HG02943 (cell line): ENCODE data around the gene ZNF423.

ENCODE experiments used
- ATAC-seq: cut with Tn5 transposase; IDR thresholded peaks from one replicate; pipeline ENCODE4 v1.9.1; 2021; ENCODE audit warnings: mild to moderate bottlenecking, low read depth, moderate library complexity; ENCODE audit not compliant: unreplicated experiment

Gene ZNF423

GRCh38 chr16:49458656-49459445 is 397.1 kb downstream of the ZNF423 start:
- no peak for ATAC-seq

DNA sequence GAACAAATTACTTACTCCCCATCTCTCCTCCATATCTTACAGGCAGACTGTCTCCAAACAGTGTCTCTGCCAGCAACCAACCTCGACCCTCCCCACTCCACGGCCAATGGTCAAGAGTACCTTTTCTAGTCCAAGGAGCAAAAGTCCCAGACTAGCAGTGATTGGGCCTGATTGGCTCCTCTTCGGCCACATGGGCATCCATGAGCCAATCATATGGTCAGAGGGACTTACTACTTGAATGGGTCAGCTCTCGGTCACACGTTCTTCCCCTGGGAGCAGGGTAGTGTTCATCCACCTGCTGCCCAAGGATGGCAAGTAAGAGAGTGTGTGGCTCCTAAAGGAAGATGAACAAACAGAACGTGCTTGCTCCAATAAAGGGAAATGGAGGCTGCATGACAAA is 397.7 kb downstream of the ZNF423 start:
- ATAC-seq = no peak

- no peak for ATAC-seq
Observed at GRCh38 chr16:49457196-49457595, 398.7 kb downstream of the ZNF423 start.

DNA sequence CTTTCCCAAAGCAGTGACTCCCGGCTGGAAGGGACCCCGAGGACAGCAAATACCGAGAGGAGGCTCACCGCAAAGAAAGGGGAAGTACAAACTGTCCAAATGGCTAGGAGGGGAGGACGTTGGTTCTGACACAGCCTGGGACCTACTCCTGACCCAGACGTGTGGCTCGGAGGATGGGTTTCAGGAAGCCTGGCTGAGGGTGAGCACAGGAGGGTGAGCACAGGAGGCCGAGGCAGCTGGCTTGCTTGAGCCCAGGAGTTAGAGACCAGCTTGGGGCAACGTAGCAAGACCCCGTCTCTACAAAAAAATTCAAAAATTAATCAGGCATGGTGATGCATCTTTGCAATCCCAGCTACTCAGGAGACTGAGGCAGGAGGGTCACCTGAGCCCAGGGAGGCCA is 399.1 kb downstream of the ZNF423 start:
- no peak for ATAC-seq

GRCh38 chr16:49455991-49456745 is 399.7 kb downstream of the ZNF423 start:
- ATAC-seq = no peak

DNA sequence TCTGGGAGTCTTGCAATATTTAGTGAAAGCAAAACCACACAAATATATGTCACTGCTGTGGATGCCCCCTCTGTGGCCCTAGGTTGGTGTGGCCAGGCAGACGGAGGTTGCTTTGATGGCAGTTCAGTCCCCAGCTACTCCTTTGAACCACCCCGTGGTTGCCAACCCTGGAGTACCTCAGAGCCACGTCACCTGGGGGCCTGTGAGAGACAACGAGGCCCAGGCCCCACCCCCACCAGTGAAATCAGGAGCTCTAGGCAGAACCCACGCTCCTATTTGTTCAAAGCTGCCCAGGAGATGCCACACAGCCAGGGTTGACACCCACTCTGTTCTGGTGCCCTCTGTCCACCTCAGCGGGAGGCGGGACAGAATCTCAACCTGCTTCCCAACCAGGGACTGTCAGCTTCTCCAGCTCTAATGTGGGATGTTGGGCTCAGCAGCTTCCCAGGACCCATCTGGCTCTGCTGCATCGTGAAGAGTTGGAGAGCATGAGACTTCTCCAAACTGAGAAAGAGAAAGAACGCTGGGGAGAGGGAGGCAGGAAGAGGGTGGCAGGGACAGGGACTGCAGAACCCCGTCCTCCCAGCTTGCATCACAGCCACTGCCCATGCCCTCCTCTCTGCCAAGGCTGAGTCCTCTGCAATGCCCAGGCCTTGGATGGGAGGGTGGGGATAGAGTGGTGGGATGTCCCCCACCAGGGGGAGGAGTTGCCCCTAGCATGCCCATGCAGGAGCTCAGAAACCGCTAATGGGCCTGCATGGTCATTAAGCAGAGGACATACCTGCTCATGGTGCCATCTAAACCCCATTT is 400.5 kb downstream of the ZNF423 start:
- ATAC-seq = no peak

GRCh38 chr16:49454426-49455180 is 401.3 kb downstream of the ZNF423 start:
- no peak for ATAC-seq

GRCh38 chr16:49453983-49454382 is 401.9 kb downstream of the ZNF423 start:
- ATAC-seq = no peak

GRCh38 chr16:49453021-49453420 is 402.9 kb downstream of the ZNF423 start:
- no peak for ATAC-seq

DNA sequence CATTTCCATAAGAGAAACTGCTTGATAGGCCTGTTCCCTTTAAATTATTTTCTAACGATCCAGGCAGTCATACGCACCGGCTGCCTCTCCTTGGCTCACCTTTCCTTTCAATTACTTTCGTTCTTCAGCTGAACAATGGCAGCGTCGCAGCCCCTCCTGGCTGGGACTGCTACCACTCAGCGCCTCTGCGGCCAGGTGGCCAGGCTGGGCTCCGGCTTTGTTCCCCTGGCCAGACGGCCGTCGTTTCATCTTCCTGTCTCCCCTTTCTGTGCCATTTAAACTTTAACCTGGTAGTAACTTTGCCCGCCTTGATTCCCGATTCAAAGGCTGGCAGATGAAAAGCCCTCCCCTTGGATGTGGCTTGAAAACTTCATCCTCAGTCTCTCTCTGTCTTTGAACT is 403.3 kb downstream of the ZNF423 start:
- ATAC-seq = no peak

DNA sequence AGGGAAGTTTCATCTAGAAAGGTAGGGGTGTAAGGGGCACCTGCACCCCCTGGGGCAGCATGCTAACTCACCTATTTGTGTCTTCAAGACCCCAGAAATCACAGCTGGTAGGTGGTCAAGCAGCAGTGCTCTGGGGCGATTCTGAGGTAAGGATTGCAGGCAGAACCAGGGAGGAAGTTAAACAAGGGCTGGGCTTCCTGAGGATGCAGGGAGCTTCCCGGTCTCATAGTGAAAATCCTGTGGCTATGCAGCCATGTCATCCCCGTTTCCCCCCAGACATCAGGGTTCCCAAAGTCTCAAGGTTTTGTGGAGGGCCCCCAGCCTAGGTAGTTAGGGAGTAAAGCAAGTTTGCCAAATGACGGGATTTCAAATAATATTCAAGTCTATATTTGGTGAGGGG is 403.8 kb downstream of the ZNF423 start:
- no peak for ATAC-seq

DNA sequence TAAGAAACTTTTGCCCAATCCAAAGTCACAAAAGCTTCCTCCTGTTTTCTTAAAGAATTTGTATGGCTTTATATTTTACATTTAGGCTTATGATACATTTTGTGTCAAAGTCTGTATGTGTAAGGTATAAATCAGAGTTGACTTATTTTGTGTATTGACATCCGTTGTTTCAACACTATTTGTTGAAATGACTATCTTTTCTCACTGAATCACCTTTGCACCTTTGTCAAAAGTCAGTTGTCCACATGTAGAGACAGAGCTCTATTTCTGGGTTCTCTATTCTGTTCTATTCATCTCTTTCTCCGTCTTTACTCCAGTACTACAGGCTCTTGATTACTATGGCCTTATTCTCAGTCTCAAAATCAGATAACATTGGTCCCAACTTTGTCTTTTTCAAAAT is 409.1 kb downstream of the ZNF423 start:
- ATAC-seq = no peak

DNA sequence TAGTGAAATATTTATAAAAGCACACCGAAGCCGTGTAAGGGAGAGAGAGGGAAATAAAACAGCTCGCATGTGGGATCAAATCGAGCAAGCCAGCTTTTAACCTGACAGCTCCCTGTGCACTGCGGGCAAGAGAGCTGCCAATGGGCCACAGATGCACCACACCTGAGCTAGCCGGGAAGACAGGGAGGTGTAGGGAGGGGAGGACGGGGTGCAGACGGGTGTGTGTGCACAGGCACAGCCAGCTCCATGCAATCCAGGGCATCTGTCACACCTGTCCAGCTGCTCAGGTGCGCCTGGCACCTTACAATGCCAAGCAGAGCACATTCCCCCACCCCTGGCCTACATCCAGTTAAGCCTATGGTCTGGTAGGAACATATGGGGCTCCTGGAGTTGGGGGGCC is 412.3 kb downstream of the ZNF423 start:
- no peak for ATAC-seq

DNA sequence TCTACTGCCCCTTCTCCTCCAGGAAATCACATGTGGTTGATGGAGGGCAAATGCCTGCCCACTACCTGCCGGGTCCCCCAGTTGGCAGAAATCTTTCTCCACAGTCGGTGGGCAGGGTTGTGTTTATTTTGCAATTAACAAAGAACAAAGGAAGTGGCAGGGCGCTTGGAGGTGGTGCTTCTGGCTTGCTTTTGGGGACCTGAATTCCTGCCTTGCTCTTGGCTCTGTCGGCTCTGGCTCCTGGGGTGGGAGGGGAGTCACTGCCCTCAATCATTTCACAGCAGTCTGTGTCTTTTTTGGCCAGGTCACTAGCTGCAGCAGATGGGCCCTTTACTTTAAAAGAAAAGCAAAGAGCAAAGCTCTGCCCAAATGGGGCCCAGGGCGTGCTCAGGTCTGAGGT is 413.1 kb downstream of the ZNF423 start:
- ATAC-seq = no peak

GRCh38 chr16:49441366-49441780 is 414.5 kb downstream of the ZNF423 start:
- peak; percentile 93 for ATAC-seq

DNA sequence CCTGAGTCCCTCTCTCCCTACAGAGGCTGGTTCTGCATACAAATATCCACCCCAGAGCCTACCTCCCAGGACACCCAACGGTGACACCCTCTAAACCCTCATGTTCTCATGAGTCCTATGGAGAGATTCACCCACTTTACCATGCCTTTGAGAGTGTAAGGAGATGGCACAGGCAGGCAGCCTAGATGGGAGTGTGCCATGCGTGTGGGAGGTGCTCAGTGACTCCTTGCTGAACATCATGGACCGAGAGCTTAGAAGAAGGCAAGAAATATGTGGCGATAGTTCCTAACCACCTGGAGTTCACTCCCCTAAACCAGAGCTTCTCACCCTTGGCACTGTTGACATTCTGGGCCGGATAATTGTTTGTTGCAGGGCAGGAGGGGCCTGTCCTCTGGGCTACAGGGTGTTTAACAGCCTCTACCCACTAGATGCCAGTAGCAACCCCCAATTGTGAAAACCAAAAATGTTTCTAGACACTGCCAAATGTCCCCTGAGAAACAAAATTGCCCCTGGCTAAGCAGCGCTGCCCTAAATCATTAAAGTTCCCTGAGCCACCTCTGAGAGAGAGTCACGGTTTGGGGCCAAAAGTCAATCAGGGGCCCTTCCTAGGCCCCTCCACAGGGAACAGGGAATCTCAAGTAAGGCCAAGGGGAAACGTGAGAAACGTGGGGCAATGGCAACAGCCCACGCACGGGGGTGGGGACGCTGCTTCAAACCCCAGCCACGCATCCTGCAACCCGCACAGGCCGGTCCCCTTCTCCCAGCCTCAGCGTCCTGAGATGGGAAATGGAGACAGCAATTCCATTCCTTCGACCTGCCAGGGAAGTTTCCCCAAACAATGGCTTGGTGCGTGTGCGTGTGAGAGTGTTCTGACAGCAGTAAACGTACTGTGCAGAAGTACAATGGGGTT is 415.5 kb downstream of the ZNF423 start:
- ATAC-seq = no peak

GRCh38 chr16:49439676-49440075 is 416.2 kb downstream of the ZNF423 start:
- ATAC-seq = no peak

DNA sequence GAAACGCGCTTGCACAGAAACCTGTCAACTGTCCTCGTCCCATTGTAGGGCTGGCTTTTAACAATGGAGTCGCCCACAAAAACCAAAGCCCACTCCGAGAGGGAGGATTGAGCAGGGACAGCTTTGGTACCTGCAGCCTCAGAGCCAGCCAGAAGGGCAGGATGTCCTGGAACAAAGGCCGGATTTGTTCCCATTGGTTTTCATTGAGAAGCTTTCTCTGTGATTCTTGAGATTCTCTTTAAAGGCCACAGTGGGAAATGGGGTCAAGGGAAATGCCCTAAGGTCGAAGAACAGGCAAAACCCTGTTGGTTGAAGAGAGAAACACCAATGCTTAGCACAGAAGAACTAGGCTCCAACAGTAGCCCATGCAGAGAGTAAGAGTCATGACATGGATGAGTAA is 416.9 kb downstream of the ZNF423 start:
- ATAC-seq = no peak
